HG03139 (cell line): ENCODE data around the gene NTM.
"Not testable (repeated sequence)": the region's sequence is repeated elsewhere in the genome, so short reads cannot be mapped to it uniquely, and the experiment has no call there.

Source experiments
- ATAC-seq: cut with Tn5 transposase; IDR thresholded peaks from one replicate; pipeline ENCODE4 v1.9.1; 2021; ENCODE audit not compliant: unreplicated experiment

The NTM gene

GRCh38 chr11:132367293-132367692 is 996.9 kb downstream of the NTM start:
- no peak for ATAC-seq

GRCh38 chr11:132370114-132370513 is 999.7 kb downstream of the NTM start:
- not testable (repeated sequence) for ATAC-seq

GRCh38 chr11:132373405-132374143 is 1003.2 kb downstream of the NTM start:
- ATAC-seq: no peak

GRCh38 chr11:132379540-132379939 is 1009.1 kb downstream of the NTM start:
- no peak for ATAC-seq
